HG02884 (cell line): ENCODE data around the gene SERPINB6.
"Not testable (repeated sequence)": the region's sequence is repeated elsewhere in the genome, so short reads cannot be mapped to it uniquely, and the experiment has no call there.

Source experiments
- ATAC-seq: cut with Tn5 transposase; IDR thresholded peaks from one replicate; pipeline ENCODE4 v1.9.1; 2021; ENCODE audit warnings: mild to moderate bottlenecking, moderate library complexity; ENCODE audit not compliant: unreplicated experiment

The SERPINB6 gene

DNA sequence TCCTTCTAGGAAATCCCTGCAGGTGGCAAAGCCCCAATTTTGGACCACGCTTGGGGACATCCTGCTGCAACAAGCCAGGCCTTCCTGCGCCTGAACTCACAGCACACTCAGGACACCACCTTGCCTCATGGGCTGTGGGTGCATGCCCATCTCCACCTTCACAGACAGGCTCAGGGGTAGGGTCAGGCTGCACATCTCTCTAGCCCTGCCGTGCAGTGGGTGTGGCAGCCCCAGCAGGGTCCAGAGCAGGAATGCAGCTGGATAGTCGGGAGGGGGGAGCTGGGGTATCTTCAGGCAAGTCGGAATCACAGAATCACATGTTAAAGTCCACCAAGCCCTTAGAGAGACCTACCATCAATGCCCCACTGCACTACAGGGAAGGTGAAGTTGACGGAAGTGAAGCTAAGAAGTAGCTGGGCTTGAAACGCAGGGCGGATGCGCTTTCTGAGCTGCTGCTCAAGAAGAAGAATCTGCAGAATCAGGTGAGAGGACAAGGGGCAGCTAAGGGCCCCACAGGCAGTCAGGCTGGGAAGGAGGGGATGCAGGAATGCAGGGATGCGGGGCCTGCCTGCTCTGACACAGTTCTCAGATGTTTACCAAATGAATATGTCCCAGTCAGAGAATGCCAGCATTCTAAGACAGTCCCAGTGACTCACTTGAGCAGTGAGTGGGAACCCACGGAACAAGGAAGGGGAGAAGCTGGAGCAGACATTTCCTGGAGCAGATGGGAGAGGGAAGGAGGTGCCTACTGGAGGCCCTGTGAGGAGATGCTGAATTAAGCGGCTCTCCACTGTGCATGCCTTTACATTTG, 11.3 kb downstream of the SERPINB6 start:
- ATAC-seq, result no peak

DNA sequence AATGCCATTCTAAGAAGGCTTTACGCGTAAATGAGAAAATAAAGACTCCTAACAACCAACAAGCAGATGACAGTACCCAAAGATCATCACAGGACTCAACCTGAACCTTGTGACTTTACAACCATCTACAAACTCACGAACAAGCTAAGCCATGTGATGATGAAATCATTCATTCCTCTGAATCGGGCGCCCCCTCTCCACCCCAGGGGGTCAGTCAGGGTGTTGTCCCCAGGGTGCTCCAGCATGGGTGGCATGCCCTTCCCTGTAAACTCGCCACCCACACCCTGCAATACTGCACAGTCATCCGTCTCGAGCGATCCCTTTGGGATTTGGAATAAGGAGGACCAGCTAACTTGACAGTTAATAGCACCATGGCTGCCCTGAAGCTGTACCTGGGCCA, 12.6 kb downstream of the SERPINB6 start:
- ATAC-seq, result no peak

DNA sequence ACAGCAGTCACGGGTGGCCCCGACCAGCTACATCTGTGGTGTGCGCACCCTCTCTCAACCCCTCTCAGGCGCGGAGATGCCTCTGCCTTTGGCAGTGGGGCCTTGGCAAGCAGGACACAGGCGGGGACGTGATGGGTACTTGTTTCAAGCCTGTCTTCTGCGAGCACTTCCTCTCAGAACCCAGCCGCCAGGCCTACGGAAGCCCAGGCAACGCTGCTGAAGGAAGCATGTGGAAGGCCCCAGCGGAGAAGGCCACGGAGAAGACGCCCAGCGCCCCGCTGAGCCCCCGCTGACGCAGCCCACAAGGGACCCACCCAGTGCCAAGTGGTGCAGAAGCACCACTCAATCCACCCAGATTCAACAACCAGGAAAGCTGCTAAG, 13.0 kb downstream of the SERPINB6 start:
- no peak for ATAC-seq

DNA sequence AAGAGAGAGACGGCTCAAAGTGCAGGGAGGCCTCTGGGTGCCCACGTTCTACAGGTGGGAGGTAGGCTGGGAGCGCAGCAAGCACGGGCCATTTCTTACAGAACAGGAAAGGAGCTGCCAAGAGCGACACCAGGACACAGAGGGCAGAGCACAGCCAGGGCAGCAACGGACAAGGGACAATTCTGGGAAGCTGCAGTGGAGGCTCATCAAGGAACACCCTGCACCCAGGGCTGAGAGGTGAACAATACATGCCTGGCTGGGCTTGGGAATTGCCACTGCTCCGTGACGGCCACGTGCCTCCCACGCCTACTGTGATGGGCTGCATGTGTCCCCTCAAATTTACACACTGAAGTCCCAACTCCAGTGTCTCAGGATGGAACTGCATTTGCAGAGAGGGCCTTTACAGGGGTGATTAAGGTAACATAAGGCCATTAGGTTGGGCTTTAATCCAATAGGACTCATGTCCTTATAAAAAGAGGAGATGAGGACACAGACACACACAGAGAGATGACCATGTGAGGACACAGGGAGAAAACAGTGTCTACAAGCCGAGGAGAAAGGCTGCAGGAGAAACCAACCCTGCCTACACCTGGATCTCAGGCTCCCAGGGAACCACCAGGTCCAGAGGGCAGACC, 13.6 kb downstream of the SERPINB6 start:
- ATAC-seq, result no peak

DNA sequence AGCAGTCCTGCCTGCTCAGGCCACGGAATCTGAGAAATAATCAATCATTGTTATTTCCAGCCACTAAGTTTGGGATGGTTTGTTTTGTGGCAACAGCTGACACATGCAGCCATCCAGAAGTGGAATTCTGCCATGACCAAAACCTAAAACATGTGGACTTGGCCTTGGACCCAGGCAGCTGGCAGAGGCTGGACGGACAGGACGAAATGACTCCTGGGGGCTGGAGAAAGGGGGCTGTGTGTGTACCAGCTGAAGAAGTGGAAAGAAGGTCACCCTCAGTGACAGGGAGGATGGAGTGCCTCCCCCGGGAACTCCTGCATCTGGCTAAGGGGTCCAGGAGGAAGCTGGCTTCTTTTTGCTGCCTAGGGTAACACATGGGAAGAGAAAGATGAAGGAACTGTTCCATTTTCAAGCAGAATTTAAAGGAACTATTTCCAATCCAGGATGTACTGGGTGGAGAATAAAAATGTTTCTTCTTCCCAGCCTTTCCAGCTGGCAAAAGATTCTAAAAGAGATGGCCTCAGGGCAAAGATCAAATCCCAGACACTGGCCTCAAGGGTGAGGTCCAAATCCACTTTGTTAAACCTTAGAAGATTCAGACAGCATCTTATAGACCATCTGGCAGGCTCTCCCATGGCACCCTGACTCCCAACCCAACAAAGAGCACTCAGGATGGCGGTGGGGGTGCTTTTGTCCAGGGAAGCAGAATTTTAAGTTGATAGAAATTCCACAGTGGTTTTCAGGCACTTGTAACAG, 14.3 kb downstream of the SERPINB6 start:
- no peak for ATAC-seq

DNA sequence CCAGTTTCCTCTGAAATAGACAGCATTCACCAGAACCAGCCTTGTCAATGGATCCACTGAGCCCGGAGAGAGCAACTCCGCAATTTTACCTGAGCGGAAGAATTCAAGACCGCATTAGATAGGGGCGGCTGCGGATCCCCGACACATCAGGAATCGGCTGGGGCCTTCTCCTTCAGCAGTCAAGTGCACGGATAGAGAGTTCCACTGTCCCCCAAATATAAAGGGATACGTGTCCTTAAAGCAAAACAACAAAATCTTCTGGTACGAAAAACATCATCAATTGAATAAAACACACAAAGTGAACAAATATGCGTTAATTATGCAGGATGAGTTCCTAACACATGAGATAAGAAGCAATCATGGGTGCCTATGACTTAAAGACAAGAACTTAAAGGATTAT, 18.3 kb downstream of the SERPINB6 start:
- ATAC-seq, result no peak

DNA sequence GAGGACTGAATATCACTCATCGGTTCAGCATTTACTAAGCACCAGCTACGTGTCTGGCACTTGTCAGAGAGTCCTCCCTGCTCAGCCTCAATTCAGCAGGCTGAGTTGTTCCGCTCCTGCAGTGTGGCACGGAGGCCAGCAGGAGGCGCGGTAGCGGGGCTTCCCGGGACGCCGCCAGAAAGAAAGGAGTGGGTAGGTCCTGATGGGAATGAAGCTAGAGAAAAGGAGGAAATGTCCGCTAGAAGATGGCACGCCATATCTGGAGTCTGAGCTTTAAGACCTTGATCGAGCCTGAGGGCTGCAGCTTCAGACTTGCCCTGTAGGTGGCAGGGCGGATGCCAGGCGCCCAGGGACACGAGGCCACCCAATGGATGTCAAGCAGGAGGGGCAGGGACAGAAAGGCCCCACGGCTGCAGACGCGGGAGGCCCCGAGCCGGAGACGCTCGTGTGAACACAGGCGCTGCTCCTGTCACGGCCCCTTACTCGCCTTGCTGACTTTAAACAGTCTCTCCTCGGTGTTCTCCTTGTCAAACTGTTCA, 18.7 kb downstream of the SERPINB6 start:
- ATAC-seq, result no peak

DNA sequence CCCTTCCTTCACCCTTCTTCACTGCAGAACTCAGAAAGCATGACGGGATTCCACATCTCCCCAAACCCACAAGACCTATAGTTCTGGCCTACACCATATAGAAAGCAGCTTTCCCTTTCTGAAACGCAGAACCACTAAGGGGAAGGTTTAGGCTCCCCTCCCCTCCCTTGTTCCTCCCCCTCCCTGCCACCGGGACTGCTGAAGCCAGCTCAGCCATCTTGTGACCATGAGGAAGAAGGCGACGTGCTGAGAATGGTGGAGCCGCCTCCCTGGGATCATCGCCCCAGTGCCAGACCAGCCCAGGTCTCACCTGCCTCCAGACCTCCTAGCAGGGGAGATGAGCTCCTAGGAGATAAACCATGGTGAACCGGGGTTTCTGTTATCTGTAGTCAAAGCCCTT, 19.6 kb downstream of the SERPINB6 start:
- no peak for ATAC-seq

DNA sequence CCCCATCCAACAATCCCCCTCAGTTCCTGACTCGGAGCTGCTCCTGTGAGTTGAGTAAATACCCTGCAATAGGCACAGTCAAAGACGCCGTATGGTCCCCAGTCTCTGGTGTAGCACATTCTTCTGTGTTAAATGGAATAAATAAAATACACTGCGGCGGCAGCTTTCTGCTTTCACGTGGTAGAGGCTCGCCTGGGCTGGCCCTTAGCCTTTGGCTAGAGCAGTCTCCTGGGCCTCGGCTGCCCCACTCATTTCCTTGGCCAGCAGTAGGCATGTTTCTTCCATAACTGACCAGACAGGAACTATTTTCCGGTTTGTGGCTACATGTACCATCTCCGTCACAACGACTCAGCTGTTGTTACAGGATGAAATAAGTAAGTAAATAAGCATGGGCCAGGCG, 20.7 kb downstream of the SERPINB6 start:
- ATAC-seq, result no peak

DNA sequence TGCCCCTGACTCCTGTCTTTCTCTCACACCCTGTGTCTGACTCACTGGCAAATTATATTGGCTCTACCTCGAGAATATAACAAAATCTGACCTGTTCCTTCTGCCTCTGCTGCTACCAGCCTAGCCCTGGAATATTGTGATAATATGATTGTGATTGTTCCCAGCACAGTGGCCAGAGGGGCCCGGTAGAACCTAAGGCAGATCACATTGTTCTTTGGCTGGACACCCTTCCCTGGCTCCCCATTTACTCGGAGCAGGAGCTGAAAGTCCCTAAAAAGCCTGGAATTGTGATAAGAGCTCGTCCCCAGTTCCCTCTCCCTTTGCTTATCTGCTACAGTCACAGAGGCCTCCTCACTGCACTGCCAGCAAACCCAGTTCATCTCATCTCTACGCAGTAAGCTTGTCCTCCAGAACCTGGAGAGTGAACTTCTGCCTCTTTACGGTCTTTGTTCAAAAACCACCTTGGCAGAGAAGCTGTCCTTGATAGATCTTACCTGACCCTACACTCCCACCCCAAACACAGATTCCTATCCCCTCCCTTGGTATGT, 21.8 kb downstream of the SERPINB6 start:
- no peak for ATAC-seq

DNA sequence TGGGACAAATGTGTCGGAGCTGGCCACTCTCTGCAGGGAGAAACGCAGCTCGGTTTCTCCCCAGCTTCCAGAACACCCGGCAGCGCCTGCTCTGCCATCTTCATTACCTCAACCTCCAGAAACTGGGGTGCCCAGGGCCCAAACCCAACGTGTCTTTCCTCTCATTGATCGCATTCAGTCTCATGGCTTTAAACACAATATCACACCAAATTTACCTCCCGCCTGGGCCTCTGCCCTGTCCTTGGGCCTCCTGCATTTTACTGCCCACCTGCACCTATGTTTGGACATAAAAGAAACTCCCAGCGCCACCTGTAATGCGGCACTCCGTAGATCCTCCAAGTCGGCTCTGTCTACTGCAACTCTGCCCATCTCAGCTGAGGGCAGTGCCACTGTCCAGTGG, 22.2 kb downstream of the SERPINB6 start:
- no peak for ATAC-seq

DNA sequence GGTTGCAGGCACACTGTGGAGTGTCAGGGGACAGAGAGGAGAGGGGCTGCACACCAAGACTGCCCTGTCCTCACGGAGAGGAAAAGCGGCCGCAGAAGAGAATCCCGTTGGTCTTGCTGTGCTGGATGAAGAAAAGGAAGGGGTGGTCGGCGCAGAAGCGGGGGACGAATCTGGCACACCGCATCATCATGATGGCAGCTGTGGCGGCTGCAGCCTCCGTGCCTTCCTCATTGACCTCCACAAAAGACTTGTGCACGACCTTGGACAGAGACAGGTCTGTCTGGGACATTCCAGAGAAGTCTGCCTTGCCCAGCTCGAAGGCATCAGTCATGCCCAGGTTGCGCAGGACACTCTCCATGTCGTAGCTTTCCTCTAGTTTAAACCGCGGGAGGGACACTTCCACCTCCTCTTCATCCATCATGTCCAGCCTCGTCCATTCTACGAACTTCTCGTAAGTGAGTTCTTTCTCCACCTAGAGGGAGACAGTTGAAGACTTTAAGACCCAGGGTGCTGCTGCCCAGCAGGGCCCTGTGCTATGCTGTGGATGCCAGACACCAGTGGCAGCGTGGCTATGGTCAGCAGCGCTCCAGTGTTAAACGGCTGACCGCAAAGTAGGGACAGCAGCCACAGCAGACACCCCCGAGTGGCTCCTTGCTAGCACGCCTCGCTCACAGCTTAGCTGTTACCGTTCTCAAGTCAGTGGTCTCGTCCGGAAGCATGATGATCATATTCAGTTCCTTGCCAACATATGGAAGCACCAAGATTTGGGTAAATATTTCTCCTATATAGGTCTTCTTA, 22.9 kb downstream of the SERPINB6 start:
- no peak for ATAC-seq

DNA sequence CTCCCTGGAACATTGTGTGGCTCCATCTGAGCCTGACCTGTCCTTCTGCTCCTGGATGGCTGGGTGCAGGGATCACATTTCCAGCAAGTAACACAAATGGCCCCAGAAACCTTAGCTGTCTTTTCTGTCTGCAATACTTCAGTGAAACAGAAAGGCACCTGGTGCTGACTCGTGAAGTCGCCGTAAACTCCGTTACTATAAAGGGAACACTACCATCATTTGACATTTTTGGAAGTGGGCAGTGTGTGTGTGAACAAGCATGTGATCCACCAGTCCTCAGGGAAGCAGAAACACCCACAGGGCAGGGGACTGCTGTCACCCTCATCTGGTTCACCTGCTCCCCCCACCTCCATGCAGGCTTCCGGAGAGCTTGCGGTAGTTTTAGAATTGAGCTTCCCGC, 23.9 kb downstream of the SERPINB6 start:
- ATAC-seq, result no peak

DNA sequence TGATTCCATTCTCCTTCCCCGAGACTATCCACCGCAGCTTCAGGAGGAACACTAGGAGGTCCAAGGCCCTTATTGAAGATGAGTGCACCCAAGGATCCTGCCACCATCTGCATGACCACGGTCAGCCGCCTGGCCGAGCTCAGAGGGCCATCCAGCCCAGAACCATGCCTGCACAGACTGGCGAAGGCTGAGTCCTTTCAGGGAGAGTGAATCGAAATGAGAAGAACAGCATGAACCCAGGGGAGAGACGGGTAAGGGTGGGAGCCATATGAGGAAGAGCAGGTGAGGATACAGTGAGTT, 26.3 kb downstream of the SERPINB6 start:
- ATAC-seq, result no peak

DNA sequence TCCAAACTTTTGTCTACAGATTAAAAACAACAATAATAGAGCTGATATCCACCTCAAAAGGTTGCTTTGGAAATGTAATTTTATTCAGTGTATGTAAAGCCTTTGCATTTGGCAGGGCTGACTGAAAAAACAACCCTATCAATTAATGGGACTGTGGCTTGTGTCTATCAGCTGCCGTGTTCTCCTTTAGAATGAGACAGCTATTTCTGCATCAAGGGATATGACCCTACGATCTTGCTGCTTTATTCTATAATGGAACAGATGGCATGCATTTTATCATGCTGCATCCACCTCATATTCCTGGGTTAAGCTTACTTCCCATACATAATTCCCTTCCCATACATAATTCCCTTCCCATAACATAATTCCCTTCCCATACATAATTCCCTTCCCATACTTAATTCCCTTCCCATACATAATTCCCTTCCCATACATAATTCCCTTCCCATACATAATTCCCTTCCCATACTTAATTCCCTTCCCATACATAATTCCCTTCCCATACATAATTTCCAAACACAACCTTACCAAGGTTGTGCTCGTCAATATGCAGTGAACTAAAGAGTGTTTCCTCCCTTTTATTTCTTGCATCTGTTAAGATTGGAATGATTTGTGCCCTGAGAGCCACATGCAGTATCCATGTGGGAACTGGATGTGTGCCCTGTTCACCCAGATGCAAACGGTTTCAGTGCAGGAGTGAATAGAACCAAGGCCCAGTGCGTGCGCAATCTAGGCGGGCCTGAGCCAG, 26.8 kb downstream of the SERPINB6 start:
- no peak for ATAC-seq

DNA sequence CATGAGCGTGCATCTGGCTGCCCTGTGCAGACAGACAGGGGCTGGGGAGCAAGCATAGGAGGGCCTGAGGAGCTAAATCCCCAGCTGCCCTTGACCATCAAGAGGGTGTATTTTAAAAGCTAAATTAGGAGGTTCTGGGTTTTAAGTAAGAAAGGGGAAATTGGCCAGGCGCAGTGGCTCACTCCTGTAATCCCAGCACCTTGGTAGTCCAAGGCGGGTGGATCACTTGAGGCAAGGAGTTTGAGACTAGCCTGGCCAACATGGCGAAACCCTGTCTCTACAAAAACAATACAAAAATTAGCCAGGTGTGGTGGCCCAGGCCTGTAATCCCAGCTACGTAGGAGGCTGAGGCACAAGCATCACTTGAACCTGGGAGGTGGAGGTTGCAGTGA, 27.8 kb downstream of the SERPINB6 start:
- no peak for ATAC-seq

DNA sequence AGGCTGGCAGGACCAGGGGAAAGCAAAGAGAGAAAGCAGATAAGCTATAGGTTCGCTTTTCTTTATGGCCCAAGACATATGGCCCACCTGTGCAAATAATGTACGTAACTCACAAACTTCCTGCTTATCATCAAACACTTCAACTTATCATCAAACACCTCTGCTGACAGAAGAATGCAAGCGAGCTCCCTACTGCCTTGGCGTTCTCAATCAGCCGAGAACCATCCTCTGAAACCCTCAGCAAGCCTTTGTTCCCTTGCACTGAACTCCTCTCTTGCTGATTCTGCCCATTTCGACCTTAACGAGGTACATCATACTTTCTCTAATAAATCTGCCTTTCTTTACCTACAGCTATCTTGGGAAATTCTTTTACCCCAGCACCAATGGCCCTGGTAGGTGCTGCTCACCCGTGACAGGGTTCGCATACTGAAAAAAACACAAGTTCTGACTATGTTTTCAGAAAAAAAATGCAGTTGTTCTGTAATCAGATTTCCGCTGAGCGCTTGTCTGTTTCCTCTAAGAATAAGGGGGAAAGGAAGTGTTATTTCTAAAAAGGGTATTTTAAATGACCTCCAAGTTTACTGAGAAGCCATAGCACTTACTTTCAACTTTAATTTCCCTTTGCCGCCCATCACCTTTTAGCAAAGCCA, 28.3 kb downstream of the SERPINB6 start:
- no peak for ATAC-seq

DNA sequence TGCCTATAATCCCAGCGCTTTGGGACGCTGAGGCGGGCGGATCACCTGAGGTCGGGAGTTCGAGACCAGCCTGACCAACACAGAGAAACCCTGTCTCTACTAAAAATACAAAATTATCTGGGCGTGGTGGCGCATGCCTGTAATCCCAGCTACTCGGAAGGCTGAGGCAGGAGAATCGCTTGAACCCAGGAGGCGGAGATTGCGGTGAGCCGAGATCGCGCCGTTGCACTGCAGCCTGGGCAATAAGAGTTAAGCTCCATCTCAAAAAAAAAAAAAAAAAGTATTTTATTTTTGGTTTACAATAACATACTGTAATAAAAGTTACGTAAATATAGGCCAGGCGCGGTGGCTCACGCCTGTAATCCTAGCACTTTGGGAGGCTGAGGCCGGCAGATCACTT, 29.3 kb downstream of the SERPINB6 start:
- ATAC-seq, result not testable (repeated sequence)

DNA sequence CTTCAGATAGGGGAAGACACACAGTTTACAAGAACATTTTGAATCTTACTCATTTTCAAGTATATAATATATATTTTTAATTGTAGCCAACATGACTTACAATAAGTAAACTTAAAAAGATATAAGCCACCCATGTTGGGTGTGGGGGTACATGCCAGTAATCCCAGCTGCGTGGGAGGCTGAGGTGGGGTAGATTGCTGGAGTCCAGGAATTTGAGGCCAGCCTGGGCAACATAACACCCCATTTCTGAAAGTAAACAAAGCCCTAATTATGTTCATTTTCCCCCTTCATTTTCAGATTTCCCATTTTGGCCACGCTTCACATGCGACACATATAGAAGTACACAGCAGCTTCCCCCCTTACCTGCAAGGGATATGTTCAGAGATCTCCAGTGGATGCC, 30.5 kb downstream of the SERPINB6 start:
- ATAC-seq, result no peak
